ENCODE data around the gene MYH8.

The MYH8 gene

GRCh38 chr17:10357768-10358167 is 64.0 kb downstream of the MYH8 start:
- peak; percentile 22 for TF ChIP-seq CTCF (IDR thresholded peaks at IDR 0.05; ENCODE audit: low read depth, low read length)
- DNase-seq (ENCODE audit: extremely low read depth, low read depth) = no peak

- no peak for DNase-seq (ENCODE audit: extremely low read depth, low read depth)
- no peak for TF ChIP-seq CTCF (IDR thresholded peaks at IDR 0.05; ENCODE audit: low read depth, low read length)
Measured at GRCh38 chr17:10354651-10355050, 67.1 kb downstream of the MYH8 start.

- TF ChIP-seq CTCF (IDR thresholded peaks at IDR 0.05; ENCODE audit: low read depth, low read length) = no peak
- no peak for DNase-seq (ENCODE audit: extremely low read depth, low read depth)
Measured at GRCh38 chr17:10352893-10353292, 68.9 kb downstream of the MYH8 start.

GRCh38 chr17:10349403-10349802 is 72.3 kb downstream of the MYH8 start:
- DNase-seq (ENCODE audit: extremely low read depth, low read depth) = no peak
- TF ChIP-seq CTCF (IDR thresholded peaks at IDR 0.05; ENCODE audit: low read depth, low read length) = no peak

GRCh38 chr17:10344816-10345215 is 76.9 kb downstream of the MYH8 start:
- no peak for DNase-seq (ENCODE audit: extremely low read depth, low read depth)
- no peak for TF ChIP-seq CTCF (IDR thresholded peaks at IDR 0.05; ENCODE audit: low read depth, low read length)

Measured in AG09319 (cell line).